ENCODE data around the gene ITPR2.
"Not testable (repeated sequence)": the region's sequence is repeated elsewhere in the genome, so short reads cannot be mapped to it uniquely, and the experiment has no call there.

The ITPR2 gene

GRCh38 chr12:26554332-26554731, 278.7 kb downstream of the ITPR2 start:
- DNase-seq = no peak

- DNase-seq = no peak
Observed at GRCh38 chr12:26551385-26551784, 281.6 kb downstream of the ITPR2 start.

- DNase-seq = no peak
Observed at GRCh38 chr12:26548227-26548626, 284.8 kb downstream of the ITPR2 start.

DNA sequence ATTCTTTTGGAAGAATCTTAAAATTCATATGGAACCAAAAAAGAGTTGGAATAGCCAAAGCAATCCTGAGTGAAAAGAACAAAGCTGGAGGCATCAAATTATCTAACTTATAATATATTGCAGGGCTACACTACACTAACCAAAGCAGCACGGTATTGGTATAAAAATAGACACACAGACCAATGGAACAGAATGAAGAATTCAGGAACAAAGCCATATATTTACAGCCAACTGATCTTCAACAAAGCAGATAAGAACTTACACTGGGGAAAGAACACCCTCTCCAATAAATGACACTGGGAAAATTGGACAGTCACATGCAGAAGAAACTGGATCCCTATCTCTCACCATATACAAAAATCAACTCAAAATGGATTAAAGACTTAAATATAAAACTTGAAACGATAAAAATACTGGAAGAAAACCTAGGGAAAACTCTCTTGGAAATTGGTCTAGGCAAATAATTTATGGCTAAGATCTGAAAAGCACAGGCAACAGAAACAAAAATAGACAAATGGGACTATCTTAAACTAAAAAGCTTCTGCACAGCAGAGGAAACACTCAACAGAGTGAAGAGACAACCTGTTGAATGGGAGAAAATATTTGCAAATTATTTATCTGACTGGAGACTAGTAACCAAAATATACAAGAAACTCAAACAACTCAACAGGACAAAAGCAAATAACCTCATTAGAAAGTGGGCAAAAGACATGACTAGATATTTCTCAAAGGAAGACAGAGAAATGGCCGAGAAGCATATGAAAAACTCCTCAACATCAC, 286.3 kb downstream of the ITPR2 start:
- no peak for DNase-seq

DNA sequence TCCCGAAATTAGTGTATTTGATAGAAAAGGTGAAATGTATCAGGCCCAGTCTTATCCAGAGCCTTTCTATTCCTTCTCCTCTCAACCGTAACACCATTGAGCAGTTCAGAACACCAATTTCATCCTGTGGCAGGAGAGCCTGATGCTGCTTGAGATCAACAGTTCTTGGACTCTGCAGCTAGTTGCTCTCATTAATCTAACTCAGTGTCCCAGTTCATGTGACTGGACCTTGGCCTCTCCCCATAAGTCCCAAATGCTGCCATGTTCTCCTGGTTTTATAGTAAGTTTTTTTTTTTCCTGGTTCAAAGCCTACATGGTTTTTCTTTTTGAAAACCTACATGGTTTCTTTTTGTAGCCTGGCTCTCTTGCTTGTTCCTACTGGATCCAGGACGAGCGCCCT, 293.9 kb downstream of the ITPR2 start:
- no peak for DNase-seq

GRCh38 chr12:26537651-26538050, 295.3 kb downstream of the ITPR2 start:
- DNase-seq = no peak

DNA sequence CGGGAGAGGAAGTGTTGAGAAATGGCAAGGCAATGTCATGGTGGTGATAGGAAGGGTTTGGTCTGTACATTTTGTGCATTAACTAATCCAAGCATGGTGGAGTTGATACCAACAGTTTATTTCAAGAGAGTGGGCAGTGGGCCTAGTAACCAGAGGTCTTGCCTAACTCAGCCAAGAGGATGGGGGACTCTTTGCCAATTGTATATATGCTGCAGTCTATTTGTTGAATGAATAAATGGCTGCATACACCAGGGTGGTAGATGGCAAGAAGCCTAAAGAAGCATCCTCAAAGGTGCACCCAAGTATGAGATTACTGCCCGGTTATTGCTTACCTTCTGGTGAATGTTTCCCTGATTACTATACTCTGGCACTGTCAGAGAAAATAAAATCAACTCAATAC, 295.9 kb downstream of the ITPR2 start:
- no peak for DNase-seq

DNA sequence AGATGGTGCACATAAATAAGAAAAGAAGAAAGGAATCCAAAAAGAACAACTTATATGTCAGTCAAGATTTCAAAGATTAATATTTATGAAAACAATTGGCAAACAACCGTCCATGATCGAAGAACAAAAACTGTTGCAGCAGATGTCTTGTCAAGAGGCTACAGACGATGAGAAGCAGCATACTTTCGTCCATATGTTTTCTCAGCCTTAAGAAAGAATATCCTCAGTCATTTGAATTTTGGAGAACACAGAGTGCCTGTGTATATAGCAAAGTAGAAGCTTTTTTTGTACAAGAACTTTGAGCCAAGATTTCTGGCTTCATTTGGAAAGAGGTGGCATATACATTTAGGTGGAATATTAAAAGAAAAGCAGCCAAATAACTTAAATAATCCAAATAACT, 297.2 kb downstream of the ITPR2 start:
- no peak for DNase-seq

- DNase-seq = no peak
Observed at GRCh38 chr12:26534071-26534470, 298.9 kb downstream of the ITPR2 start.

- DNase-seq = no peak
Observed at GRCh38 chr12:26533211-26533610, 299.8 kb downstream of the ITPR2 start.

- DNase-seq = no peak
Observed at GRCh38 chr12:26530461-26530860, 302.5 kb downstream of the ITPR2 start.

- DNase-seq = no peak
Observed at GRCh38 chr12:26528943-26529342, 304.1 kb downstream of the ITPR2 start.

GRCh38 chr12:26527682-26528081, 305.3 kb downstream of the ITPR2 start:
- DNase-seq = no peak

- no peak for DNase-seq
Observed at GRCh38 chr12:26524862-26525465, 308.0 kb downstream of the ITPR2 start.

DNA sequence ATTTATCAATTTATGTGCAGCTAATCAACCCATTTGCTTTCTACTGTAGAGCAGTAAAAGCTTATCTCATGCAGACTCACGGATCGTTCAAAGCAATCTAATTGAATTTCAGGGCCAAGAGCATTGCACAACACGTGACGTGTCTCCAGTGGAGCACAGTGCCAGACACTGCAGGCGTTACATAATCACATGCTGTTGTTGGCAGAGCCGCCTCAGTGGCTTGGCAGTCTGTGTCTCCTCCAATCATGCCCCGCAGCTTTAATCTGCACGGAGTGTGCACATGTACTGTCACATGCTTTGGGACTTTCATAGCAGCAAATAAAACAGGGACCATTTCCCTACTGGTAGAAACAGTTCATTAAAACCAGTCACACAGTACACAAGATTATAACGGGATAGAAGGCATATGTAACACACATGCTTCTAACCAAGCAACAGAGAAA, 309.3 kb downstream of the ITPR2 start:
- DNase-seq = peak; percentile 86

- no peak for DNase-seq
Observed at GRCh38 chr12:26520869-26521268, 312.1 kb downstream of the ITPR2 start.

GRCh38 chr12:26520109-26520508, 312.9 kb downstream of the ITPR2 start:
- DNase-seq = no peak

DNA sequence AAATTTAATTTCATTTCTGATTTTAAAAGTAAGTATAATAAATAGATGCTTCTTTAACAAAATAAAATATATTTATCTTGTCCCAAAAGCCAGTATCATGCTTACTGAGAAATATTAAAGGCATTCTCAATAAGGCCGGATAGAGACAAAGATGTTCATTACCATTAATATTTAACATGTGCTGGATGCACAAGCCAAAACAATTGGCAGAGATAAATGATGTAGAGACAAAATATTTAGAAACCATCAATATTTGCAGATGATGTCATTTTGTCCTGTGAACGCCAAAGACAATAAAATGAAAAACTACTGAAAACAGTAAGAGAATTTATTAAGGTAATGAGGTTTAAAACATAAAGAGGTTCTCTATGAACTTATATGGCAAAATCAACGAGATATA, 313.5 kb downstream of the ITPR2 start:
- no peak for DNase-seq

- DNase-seq = not testable (repeated sequence)
Observed at GRCh38 chr12:26517320-26517719, 315.7 kb downstream of the ITPR2 start.

- no peak for DNase-seq
Observed at GRCh38 chr12:26514364-26514763, 318.6 kb downstream of the ITPR2 start.

DNA sequence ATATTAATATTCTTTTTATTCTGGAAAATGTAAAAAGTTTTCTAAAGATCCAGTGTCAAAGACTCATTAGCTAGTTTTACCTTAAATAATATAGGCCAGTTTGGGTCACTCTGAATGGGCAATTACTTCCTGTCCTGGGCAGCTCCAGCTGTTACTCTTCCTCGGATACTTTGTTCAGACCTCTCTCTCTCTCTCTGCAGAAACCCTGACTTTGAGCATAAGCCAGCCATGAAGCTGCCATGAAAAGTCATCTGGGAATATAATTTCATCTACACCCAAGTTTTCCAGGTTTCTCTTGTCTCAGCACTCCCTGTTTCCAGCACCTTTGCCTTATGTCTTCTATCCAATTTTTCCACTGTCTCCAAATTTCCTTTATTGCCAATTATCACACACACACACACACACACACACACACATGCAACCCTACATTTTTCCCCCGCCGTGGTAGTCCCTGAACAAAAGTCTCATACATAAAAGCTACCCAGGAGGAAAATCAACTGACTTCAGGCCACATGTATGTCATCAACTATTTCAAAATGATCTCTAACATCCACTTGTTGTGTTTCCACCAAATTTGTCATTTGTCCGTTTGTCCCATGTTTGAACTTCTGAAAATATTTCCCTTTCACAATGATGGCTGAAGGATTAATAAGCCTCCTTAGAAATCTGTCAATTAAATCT, 319.5 kb downstream of the ITPR2 start:
- no peak for DNase-seq

GRCh38 chr12:26512213-26512612, 320.8 kb downstream of the ITPR2 start:
- no peak for DNase-seq

DNA sequence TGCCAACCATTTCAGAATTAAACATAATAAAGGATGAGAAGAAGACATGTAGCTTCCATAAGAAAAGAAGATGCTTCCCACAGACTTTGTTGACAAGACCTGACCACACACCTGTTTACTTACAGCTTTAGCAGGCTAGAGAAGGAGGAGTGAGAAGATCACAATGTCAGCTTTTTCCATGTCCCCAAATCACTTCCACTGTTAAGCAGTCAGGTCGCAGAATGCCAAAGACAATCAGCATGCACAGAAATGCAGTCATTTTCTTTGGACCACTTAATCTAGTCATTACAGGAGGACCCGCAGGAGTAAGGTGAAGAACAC, 322.7 kb downstream of the ITPR2 start:
- no peak for DNase-seq

DNA sequence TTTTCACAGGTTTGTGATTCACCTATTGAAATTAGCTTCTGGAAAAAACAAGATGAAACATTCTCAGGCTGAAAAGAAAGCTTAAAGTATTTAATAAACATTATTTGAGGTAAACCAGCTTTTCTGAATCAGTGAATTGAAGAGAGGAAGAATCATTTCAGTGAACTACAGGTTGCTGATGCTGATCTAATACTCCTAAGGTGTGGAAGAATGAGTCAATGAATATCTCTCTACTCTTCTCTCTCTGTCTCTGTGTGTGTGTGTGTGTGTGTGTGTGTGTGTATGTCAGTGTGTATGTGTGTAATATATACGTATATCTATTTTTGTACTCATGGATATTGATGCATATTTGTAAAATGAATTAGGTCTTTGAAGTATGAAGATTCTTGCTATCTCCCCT, 325.4 kb downstream of the ITPR2 start:
- DNase-seq = no peak

All from fibroblast of skin of abdomen (primary cell).